BLaER1 (cell line): ENCODE measurements around the gene GCH1.
"Not testable (repeated sequence)": the region's sequence is repeated elsewhere in the genome, so short reads cannot be mapped to it uniquely, and the experiment has no call there.

Experiments used
- H3K27ac ChIP-seq: shearing (Covaris generic); formaldehyde crosslinking; 2 replicates; pipeline ENCODE4 v1.8.1; 2022
- H3K27me3 ChIP-seq: shearing (Covaris generic); formaldehyde crosslinking; 2 replicates; pipeline ENCODE4 v1.8.1; 2022
- H3K36me3 ChIP-seq: shearing (Covaris generic); formaldehyde crosslinking; 2 replicates; pipeline ENCODE4 v1.8.1; 2022
- H3K4me1 ChIP-seq: shearing (Covaris generic); formaldehyde crosslinking; 2 replicates; pipeline ENCODE4 v1.8.1; 2022
- H3K4me2 ChIP-seq: shearing (Covaris generic); formaldehyde crosslinking; 2 replicates; pipeline ENCODE4 v1.8.1; 2022
- H3K4me3 ChIP-seq: shearing (Covaris generic); formaldehyde crosslinking; 2 replicates; pipeline ENCODE4 v1.8.1; 2022
- H3K9ac ChIP-seq: shearing (Covaris generic); formaldehyde crosslinking; 2 replicates; pipeline ENCODE4 v1.8.1; 2022
- H3K9me3 ChIP-seq: shearing (Covaris generic); formaldehyde crosslinking; 2 replicates; pipeline ENCODE4 v1.8.1; 2022
- H4K20me1 ChIP-seq: shearing (Covaris generic); formaldehyde crosslinking; 2 replicates; pipeline ENCODE4 v1.8.1; 2022
- Cebpa-rat ChIP-seq: shearing (Covaris generic); IDR thresholded peaks from 2 replicates; pipeline ENCODE4 v1.8.1; 2022

Gene GCH1

GRCh38 chr14:54909817-54910558 lies 7.4 kb upstream of the GCH1 start:
- Histone ChIP-seq H3K9me3 (no peaks in the 10 kb centered on the region), H3K36me3 (no peaks in the 10 kb centered on the region), H3K27ac (no peak overlapping the region), H4K20me1 (no peaks in the 10 kb centered on the region), H3K4me2 (no peak overlapping the region), H3K4me3 (no peak overlapping the region), H3K4me1 (no peaks in the 10 kb centered on the region), H3K27me3 (no peaks in the 10 kb centered on the region), H3K9ac (no peak overlapping the region)
- peak; percentile 58; the same call in 1 of the 2 replicates for TF ChIP-seq Cebpa-rat

- not testable (repeated sequence) for H3K27ac ChIP-seq, H3K4me3 ChIP-seq, H3K27me3 ChIP-seq, H3K4me1 ChIP-seq, H3K4me2 ChIP-seq, H3K9ac ChIP-seq, H4K20me1 ChIP-seq, H3K9me3 ChIP-seq, H3K36me3 ChIP-seq
Observed at GRCh38 chr14:54908973-54909372, 6.3 kb upstream of the GCH1 start.

GRCh38 chr14:54908190-54908589 lies 5.6 kb upstream of the GCH1 start:
- Histone ChIP-seq H3K27ac (no peak overlapping the region), H3K4me1 (no peaks in the 10 kb centered on the region), H3K9me3 (no peaks in the 10 kb centered on the region), H4K20me1 (no peaks in the 10 kb centered on the region), H3K27me3 (no peaks in the 10 kb centered on the region), H3K36me3 (no peaks in the 10 kb centered on the region), H3K4me3 (no peak overlapping the region), H3K9ac (no peak overlapping the region), H3K4me2 (no peak overlapping the region)
- no peak for TF ChIP-seq Cebpa-rat

GRCh38 chr14:54906075-54906474 lies 3.4 kb upstream of the GCH1 start:
- H4K20me1 ChIP-seq, result no peaks in the 10 kb centered on the region
- no peaks in the 10 kb centered on the region for H3K36me3 ChIP-seq
- TF ChIP-seq Cebpa-rat, result no peak
- H3K27me3 ChIP-seq, result peaks cover 11% of the 10 kb centered on the region
- H3K4me1 ChIP-seq, result peaks cover 8% of the 10 kb centered on the region
- H3K4me3 ChIP-seq, result no peak overlapping the region
- H3K4me2 ChIP-seq, result no peak overlapping the region
- H3K9ac ChIP-seq, result no peak overlapping the region
- no peak overlapping the region for H3K27ac ChIP-seq
- H3K9me3 ChIP-seq, result no peaks in the 10 kb centered on the region

- peaks cover 15% of the 10 kb centered on the region for H3K4me1 ChIP-seq
- peak overlapping the region; percentile 51; the same call in 1 of the 2 replicates for H3K27ac ChIP-seq
- H3K4me2 ChIP-seq, result peak overlapping the region; percentile 99
- H3K4me3 ChIP-seq, result peak overlapping the region; percentile 84
- no peaks in the 10 kb centered on the region for H3K36me3 ChIP-seq
- H4K20me1 ChIP-seq, result no peaks in the 10 kb centered on the region
- H3K27me3 ChIP-seq, result peaks cover 21% of the 10 kb centered on the region
- TF ChIP-seq Cebpa-rat, result peak; percentile 51; the same call in 1 of the 2 replicates
- H3K9ac ChIP-seq, result peak overlapping the region; percentile 76
- H3K9me3 ChIP-seq, result no peaks in the 10 kb centered on the region
Observed at GRCh38 chr14:54902143-54902520, 494 bp downstream of the GCH1 start.

GRCh38 chr14:54901380-54902142 lies 1.1 kb downstream of the GCH1 start:
- Histone ChIP-seq H3K27ac (0 out of 2 replicates have a peak overlapping the region, but pooled peaks have one; percentile 51), H3K36me3 (no peaks in the 10 kb centered on the region), H3K27me3 (peaks cover 21% of the 10 kb centered on the region), H4K20me1 (no peaks in the 10 kb centered on the region), H3K9ac (peak overlapping the region; percentile 76), H3K9me3 (no peaks in the 10 kb centered on the region), H3K4me3 (peak overlapping the region; percentile 84), H3K4me2 (peak overlapping the region; percentile 99), H3K4me1 (peaks cover 15% of the 10 kb centered on the region)
- no peak for TF ChIP-seq Cebpa-rat

GRCh38 chr14:54899573-54899972 lies 3.1 kb downstream of the GCH1 start:
- Histone ChIP-seq H3K4me1 (peaks cover 15% of the 10 kb centered on the region), H3K27me3 (peaks cover 21% of the 10 kb centered on the region), H3K4me3 (no peak overlapping the region), H3K27ac (no peak overlapping the region), H4K20me1 (no peaks in the 10 kb centered on the region), H3K9me3 (no peaks in the 10 kb centered on the region), H3K36me3 (no peaks in the 10 kb centered on the region), H3K9ac (no peak overlapping the region), H3K4me2 (no peak overlapping the region)
- no peak for TF ChIP-seq Cebpa-rat

- not testable (repeated sequence) for H4K20me1 ChIP-seq, H3K36me3 ChIP-seq
Observed at GRCh38 chr14:54897809-54898555, 4.6 kb downstream of the GCH1 start.

GRCh38 chr14:54895683-54896082 lies 6.9 kb downstream of the GCH1 start:
- H3K9ac ChIP-seq, result no peak overlapping the region
- H3K4me1 ChIP-seq, result peaks cover 16% of the 10 kb centered on the region
- no peaks in the 10 kb centered on the region for H3K9me3 ChIP-seq
- TF ChIP-seq Cebpa-rat, result no peak
- no peaks in the 10 kb centered on the region for H3K36me3 ChIP-seq
- H3K27ac ChIP-seq, result no peak overlapping the region
- H3K4me2 ChIP-seq, result no peak overlapping the region
- peaks cover 7% of the 10 kb centered on the region for H3K27me3 ChIP-seq
- H3K4me3 ChIP-seq, result no peak overlapping the region
- H4K20me1 ChIP-seq, result no peaks in the 10 kb centered on the region

More at GRCh38 chr14:54897809-54898555, 4.6 kb downstream of the GCH1 start:
- H3K4me1 ChIP-seq, result peaks cover 15% of the 10 kb centered on the region
- peaks cover 21% of the 10 kb centered on the region for H3K27me3 ChIP-seq
- H3K9ac ChIP-seq, H3K4me3 ChIP-seq, H3K9me3 ChIP-seq, H3K27ac ChIP-seq, H3K4me2 ChIP-seq: not testable (repeated sequence)

- Histone ChIP-seq H3K4me2 (no peak overlapping the region), H3K27ac (no peak overlapping the region), H3K36me3 (no peaks in the 10 kb centered on the region), H4K20me1 (no peaks in the 10 kb centered on the region), H3K9ac (no peak overlapping the region), H3K27me3 (no peaks in the 10 kb centered on the region; the same call in 1 of the 2 replicates), H3K9me3 (no peaks in the 10 kb centered on the region), H3K4me1 (peaks cover 13% of the 10 kb centered on the region; the same call in 1 of the 2 replicates), H3K4me3 (no peak overlapping the region)
- TF ChIP-seq Cebpa-rat, result no peak
Observed at GRCh38 chr14:54894995-54895394, 7.6 kb downstream of the GCH1 start.
